ENCODE results near the gene USP14.

The USP14 gene

GRCh38 chr18:159037-159652 lies 788 bp downstream of the USP14 start:
- DNase-seq (ENCODE audit: insufficient read length, low spot score) (peak; percentile 5), FAIRE-seq (peak; percentile 81)

DNA sequence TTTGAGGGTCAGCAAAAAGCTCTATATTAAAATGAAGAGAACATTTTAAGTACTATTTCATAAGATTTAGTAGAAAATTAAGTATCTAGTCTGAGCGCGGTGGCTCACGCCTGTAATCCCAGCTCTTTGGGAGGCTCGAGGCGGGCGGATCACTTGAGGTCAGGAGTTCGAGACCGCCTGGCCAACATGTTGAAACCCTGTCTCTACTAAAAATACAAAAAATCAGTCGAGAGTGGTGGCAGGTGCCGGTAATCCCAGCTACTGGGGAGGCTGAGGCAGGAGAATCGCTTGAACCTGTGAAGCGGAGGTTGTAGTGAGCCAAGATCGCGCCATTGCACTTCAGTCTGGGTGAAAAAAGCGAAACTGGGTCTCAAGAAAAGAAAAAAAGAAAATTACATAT lies 1.6 kb downstream of the USP14 start:
- DNase-seq (ENCODE audit: insufficient read length, low spot score) = no peak
- FAIRE-seq = no peak

DNA sequence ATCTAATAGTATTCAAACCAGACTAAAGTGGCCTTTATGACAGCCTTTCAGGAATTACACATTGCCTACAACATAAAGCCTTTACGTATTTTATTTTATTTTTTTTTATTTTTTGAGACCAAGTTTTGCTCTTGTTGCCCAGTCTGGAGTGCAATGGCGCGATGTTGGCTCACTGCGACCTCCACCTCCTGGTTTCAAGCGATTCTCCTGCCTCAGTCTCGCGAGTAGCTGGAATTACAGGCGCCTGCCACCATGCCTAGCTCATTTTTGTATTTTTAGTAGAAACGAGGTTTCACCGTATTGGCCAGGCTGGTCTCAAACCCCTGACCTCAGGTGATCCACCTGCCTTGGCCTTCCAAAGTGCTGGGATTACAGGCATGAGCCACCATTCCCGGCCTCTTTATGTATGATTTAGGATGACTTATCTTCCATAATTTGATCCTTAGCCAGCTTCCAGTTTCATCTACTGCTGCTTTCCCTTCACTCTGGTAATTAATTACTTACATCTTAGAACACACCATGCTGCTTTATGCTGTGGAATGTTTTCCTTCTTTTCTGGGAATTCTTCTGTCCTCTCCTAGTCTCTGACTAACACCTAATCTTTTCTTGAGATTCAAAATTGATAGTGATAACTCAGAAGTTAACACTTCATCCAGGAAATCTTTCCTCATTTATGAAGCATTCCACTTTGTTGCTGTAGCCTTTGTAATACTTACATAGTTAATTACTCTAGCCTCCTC lies 2.6 kb downstream of the USP14 start:
- FAIRE-seq (no peak), DNase-seq (ENCODE audit: insufficient read length, low spot score) (no peak)

- FAIRE-seq (no peak), DNase-seq (ENCODE audit: insufficient read length, low spot score) (no peak)
Observed at GRCh38 chr18:172361-172760, 14.0 kb downstream of the USP14 start.

DNA sequence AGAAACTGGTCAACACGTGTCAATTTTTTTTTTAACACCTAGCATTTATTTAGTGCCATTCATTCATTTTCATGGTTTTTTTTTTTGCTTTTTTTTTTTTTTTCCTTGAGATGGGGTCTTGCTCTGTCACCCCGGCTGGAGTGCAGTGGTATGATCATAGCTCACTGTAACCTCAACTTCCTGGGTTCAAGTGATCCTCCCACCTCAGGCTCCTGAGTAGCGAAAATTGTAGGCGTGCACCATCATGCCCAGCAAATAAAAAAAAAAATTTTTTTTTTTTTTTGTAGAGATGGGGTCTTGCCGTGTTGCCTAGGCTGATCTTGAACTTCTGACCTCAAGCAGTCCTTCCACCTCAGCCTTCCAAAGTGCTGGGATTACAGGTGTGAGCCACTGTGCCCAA lies 21.1 kb downstream of the USP14 start:
- FAIRE-seq (no peak), DNase-seq (ENCODE audit: insufficient read length, low spot score) (no peak)

GRCh38 chr18:181711-182110 lies 23.4 kb downstream of the USP14 start:
- no peak for DNase-seq (ENCODE audit: insufficient read length, low spot score)
- no peak for FAIRE-seq

- FAIRE-seq (no peak), DNase-seq (ENCODE audit: insufficient read length, low spot score) (no peak)
Observed at GRCh38 chr18:183769-184168, 25.4 kb downstream of the USP14 start.

DNA sequence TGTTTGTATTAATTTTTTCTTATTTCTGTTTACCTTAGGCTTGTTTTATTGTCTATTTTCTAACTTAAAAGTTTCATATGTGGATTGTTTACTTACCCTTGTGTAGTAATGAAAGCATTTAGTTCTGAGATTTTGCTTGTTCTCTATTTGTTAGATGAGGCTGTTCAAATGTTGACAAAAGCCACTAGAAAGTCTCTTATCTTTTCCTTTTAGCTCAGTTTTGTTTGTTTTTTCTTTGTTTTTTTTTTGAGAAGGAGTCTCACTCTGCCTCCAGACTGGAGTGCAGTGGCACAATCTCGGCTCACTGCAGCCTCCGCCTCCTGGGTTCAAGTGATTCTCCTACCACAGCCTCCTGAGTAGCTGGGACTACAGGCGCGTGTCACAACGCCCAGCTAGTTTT lies 30.9 kb downstream of the USP14 start:
- no peak for FAIRE-seq
- no peak for DNase-seq (ENCODE audit: insufficient read length, low spot score)

DNA sequence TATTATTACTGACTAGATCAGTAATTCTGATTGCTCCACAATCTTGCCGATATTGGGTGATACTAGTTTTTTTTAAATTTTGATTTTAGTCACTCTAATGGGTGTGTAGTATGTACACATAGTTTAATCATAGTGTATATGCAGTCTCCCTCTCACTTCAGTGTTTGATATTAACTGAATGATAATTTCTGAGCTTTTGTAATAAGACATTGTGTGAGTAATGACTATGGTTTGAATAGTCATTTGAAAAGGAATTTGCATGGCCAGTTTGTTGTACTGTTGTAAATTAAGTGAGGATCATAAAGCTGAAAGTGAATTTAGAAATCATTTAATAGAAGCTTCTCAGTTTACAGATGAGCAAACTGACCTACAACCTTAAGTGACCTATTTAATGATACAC lies 33.4 kb downstream of the USP14 start:
- no peak for DNase-seq (ENCODE audit: insufficient read length, low spot score)
- FAIRE-seq = no peak

DNA sequence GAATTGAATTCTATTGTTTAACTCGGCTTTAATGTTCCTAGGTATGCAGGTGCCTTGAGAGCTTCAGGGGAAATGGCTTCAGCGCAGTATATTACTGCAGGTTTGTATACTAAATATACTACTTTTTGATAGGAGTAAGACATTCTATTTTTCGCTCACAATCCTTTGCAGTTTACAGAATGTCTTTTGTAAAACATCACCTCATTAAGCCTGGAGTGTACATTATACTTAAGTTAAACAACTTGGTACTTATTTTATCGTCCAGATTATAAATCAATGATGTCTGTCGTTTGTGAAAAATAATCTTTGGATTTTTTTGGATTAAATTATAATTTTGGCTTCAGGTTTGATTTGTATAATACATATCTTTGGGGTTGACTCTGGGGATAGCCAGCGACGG lies 34.4 kb downstream of the USP14 start:
- FAIRE-seq (no peak), DNase-seq (ENCODE audit: insufficient read length, low spot score) (no peak)

DNA sequence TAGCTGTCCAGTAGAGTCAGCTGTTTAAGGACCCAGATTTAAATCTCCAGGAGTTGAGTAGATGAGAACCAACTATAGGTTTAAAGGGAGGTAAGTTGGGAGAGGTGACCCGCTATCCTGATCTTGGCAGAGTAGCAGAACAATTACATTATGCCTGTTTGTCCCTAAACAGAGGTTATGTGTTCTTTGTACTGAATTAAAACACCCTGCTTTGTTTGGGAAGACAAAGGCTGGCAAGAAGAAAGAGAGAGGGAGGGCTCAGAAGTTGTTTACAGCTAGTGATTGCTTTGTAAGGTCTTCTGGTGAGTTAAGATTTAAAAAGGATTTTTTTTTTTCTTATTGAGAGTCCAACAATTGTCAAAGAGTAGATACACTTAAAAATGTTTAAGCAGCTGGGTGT lies 37.3 kb downstream of the USP14 start:
- no peak for FAIRE-seq
- DNase-seq (ENCODE audit: insufficient read length, low spot score) = no peak

DNA sequence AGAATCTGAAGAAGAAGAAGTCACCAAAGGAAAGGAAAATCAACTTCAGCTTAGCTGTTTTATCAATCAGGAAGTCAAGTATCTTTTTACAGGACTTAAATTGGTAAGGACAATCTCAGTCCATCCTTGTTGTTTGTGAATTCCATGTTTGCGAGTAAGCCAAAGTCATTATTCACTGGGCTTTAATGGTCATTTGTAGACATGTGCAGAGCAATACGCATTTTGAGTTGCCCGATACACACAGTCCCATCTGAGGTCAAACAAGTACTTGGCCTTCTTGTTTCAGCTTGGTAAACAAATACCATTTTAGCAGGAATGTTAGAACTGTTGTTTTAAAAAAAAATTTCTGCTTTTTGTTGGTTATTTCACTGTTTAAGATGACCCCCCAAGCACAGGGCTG lies 40.9 kb downstream of the USP14 start:
- FAIRE-seq (peak; percentile 14), DNase-seq (ENCODE audit: insufficient read length, low spot score) (no peak)

DNA sequence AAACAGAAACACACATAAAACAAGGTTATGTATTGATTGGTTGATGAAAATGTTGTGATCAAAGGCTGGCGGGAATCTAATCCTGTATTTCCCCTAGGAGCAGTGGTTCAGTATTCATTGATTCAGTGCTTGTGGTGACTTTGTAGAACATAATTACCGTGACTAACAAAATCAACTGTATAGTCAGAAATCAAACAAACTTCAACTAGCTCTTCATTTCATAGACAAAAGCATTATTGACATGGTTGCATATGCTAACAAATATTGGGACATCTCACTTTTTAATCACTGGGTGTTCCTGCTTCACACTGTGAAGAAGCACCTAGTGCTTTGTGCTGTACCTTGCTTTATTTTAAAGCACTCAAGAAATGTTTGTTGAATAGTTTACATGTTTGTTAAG lies 41.4 kb downstream of the USP14 start:
- DNase-seq (ENCODE audit: insufficient read length, low spot score) = no peak

DNA sequence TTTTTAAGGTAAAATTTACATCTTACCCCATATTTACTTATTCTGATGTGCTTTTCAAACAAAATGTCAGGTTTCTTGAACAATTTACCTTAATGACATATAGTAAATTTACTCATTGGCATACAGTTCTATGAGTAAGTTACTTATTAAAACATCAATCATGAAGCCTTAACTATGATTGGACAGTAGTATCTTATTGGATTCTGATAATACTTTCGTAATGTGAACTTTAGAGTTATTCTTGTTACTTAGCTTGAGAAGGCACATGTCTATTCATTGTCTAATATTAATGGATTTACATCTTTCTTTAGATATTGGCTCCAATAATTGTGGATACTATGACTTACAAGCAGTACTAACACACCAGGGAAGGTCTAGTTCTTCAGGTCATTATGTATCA lies 51.7 kb downstream of the USP14 start:
- DNase-seq (ENCODE audit: insufficient read length, low spot score) (no peak), FAIRE-seq (no peak)

More for the DNA sequence above, 41.4 kb downstream of the USP14 start:
- FAIRE-seq = no peak

DNA sequence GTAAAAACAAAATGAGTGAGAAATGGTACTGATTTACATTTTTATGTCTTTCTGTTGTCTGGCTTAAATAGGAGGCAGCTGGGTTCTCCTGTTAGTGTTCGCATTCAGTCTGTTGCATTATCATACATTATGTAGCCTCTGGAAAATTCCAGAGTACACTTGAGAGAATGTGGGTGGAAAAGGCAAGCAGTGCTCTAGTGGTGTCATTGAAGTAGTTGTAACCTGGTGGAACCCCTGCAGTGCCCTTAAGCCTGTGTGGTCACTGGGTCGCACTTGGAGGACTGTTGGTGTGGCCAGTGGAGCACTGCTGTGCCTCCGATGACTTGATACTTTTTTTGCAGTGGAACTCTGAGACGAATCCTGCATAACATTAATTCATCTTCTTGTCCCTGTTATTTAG lies 52.4 kb downstream of the USP14 start:
- DNase-seq (ENCODE audit: insufficient read length, low spot score) (no peak), FAIRE-seq (no peak)

GRCh38 chr18:211582-211981 lies 53.2 kb downstream of the USP14 start:
- no peak for FAIRE-seq
- no peak for DNase-seq (ENCODE audit: insufficient read length, low spot score)

DNA sequence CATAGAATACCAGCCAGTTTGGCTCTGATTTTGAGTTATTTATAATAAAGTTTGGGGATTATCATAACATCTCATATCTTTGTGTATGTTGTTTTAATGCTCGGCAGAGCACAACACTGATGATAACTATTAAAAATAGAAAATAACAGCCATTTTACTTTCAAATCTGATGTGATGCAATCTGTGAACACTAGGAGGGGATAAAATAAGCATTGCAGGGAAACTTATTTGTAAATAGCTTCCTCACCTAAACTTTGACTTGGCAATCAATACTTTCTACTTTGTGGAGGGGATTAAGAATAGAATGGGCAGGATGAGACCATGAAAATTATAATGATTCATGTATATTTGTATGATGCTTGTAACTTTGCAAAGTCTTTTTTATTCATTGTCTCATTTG lies 54.4 kb downstream of the USP14 start:
- no peak for FAIRE-seq
- DNase-seq (ENCODE audit: insufficient read length, low spot score) = no peak

DNA sequence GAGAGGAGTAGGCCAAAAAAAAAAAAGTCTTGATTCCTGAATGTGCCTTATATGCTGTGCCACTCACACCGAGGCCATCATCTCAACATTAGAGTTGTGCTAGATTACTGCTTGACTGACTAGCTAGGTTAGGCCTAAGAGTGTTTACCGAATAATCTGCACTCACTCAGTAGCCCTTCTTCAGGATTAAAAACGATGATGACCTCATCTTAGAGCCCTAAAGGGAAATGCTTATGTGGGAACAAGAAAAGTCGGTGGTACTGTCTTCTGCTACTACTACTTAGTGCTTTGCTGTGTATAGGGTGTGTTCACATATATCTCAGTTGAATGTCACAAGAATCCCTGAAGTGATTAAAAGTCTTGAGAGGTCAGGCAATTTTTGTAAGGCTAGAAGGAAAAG lies 55.1 kb downstream of the USP14 start:
- FAIRE-seq (no peak), DNase-seq (ENCODE audit: insufficient read length, low spot score) (no peak)

- FAIRE-seq = no peak
Observed at GRCh38 chr18:213966-214365, 55.6 kb downstream of the USP14 start.

DNA sequence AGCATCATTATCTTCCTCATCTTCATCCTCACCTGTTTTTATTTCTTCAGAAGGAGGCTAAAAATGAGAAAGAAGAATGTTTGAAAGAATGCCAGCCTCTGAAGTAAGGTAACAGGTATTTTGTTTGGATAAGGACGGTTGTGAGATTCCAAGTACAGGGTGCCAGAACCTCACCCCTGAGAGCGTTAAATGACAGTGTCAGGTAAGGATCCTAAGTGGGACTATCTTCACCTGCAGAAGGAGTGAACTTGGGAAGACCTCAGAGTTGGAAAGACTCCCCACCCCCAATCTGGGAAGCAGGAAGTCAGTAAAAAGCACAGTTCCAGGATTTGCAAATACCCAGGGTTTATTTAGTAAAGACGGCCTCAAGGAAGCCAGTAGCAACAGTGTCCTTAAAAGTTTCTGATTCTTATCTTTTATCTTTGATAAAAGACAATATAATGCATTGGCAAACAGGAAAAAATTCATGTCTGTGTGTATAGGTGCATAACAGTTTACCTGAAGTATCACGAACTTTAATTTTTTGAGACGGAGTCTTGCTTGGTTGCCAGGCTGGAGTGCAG lies 57.2 kb downstream of the USP14 start:
- FAIRE-seq (no peak), DNase-seq (ENCODE audit: insufficient read length, low spot score) (no peak)

More at GRCh38 chr18:213966-214365, 55.6 kb downstream of the USP14 start:
- DNase-seq (ENCODE audit: insufficient read length, low spot score) = no peak

DNA sequence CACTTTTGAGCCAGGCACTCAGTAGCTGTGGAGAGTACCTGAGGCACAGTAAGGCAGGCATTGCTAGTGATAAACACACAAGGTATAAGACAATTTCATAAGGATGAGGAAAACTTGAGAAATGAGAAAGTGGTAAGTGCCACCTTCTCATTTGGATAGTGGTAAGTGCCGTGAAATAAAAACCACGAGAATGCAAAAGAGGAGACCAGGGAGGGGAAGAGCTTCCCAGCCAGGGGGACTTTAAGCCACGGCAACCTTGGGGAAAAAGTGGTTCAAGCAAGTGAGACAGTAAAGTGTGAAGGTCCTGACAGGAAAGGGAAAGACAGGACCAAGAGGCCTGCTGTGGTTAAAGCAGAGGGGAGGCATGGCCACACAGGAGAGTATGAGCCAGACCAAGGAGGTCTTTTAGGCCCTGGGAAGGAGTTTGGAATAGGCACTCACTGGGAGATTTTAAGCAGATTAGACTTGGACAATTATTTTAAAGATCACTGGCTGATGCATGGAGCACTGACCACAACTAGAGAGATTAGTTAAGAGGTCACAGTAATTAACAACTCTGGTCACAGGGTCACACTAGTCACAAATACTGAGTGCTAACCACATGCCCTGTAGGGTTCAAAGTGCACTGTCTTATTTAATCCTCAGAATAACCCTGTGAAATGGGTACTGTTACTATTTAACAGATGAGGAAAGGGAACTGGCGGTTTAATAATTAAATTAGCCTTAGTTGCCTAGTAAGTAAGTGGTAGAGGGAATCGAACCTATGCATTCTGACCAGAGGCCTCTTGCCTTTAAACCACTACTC lies 59.4 kb downstream of the USP14 start:
- no peak for FAIRE-seq
- no peak for DNase-seq (ENCODE audit: insufficient read length, low spot score)

- FAIRE-seq (no peak), DNase-seq (ENCODE audit: insufficient read length, low spot score) (no peak)
Observed at GRCh38 chr18:220708-221107, 62.4 kb downstream of the USP14 start.

Measured in GM19239 (cell line).